Lower lobe of right lung (tissue), 2 donors: ENCODE results near the gene ISLR2. TPM values are rescaled to one million over a fixed set of nuclear protein-coding genes. Genes with fewer than 3 reads are reported as not detected.

Experiments
- ATAC-seq, 2 donors: fragments of 200-7000 bp; cut with Tn5 transposase; one replicate each; pipeline ENCODE4 v1.9.1; 2020 to 2022; ENCODE audit warnings: mild to moderate bottlenecking in 2 of 2, moderate library complexity in 2 of 2
- DNase-seq: peaks from one replicate; pipeline ENCODE4 v3.0.0-alpha.2; 2020
- H3K27ac ChIP-seq: fragments of 200-600 bp; one replicate; pipeline ENCODE4 v1.8.0; 2022
- H3K27me3 ChIP-seq: fragments of 200-600 bp; one replicate; pipeline ENCODE4 v1.8.0; 2022; ENCODE audit warnings: low read depth
- H3K36me3 ChIP-seq: fragments of 200-600 bp; one replicate; pipeline ENCODE4 v1.8.0; 2022; ENCODE audit warnings: mild to moderate bottlenecking
- H3K4me1 ChIP-seq: fragments of 200-600 bp; one replicate; pipeline ENCODE4 v1.8.0; 2022
- H3K4me3 ChIP-seq: fragments of 200-600 bp; one replicate; pipeline ENCODE4 v1.8.0; 2022; ENCODE audit warnings: mild to moderate bottlenecking
- H3K9me3 ChIP-seq: fragments of 200-600 bp; one replicate; pipeline ENCODE4 v1.8.0; 2022
- CTCF ChIP-seq: fragments of 200-600 bp; IDR thresholded peaks from one replicate; pipeline ENCODE4 v1.8.0; 2022; ENCODE audit warnings: antibody characterized with exemption, mild to moderate bottlenecking
- intact Hi-C: fragments of 100-400 bp; cut with DNase I; formaldehyde crosslinking; loops from one replicate; pipeline ENCODE4 v1.11.0; 2022
- total RNA-seq: library from RNA; stranded (reverse); fragmentation: NEBNext Ultra II Directional; extraction: Animal tissue kit (Norgen Biotek cat#: 25700); gene quantifications from one replicate; pipeline ENCODE4 v1.2.1, GENCODE V29; 2021
- donor health status: DM: no; HTN: yes; CAD: no; lungs with severe emphysema.

Gene ISLR2
- total RNA-seq, 1 donor from 2014 or later: 1.2 TPM

GRCh38 chr15:74128785-74129585 lies 1.4 kb upstream of the ISLR2 start:
- no peak for ATAC-seq
- intact Hi-C loops: loop anchor here (5.0 kb wide), 1 partner anchor 178 kb away; no protein-coding TSS in a partner anchor
- DNase-seq: no peak
- Histone ChIP-seq H3K36me3 (no peaks in the 10 kb centered on the region), H3K4me1 (peaks cover 35% of the 10 kb centered on the region), H3K9me3 (no peaks in the 10 kb centered on the region), H3K27me3 (peaks cover 86% of the 10 kb centered on the region), H3K27ac (no peak overlapping the region), H3K4me3 (peak overlapping the region; percentile 46)
- no peak for TF ChIP-seq CTCF

- H3K4me1 ChIP-seq: peaks cover 35% of the 10 kb centered on the region
- H3K4me3 ChIP-seq: peak overlapping the region; percentile 46
- no peaks in the 10 kb centered on the region for H3K36me3 ChIP-seq
- ATAC-seq (no peak), DNase-seq (no peak)
- H3K27ac ChIP-seq: no peak overlapping the region
- intact Hi-C loops: loop anchor here (5.0 kb wide), 1 partner anchor 178 kb away; no protein-coding TSS in a partner anchor
- TF ChIP-seq CTCF: no peak
- H3K27me3 ChIP-seq: peaks cover 86% of the 10 kb centered on the region
- H3K9me3 ChIP-seq: no peaks in the 10 kb centered on the region
Measured at GRCh38 chr15:74129586-74130154, 716 bp upstream of the ISLR2 start.

GRCh38 chr15:74130849-74131627 lies 652 bp downstream of the ISLR2 start:
- intact Hi-C loops: no loop called here
- H3K4me3 ChIP-seq: no peak overlapping the region
- peaks cover 41% of the 10 kb centered on the region for H3K4me1 ChIP-seq
- H3K9me3 ChIP-seq: no peaks in the 10 kb centered on the region
- no peak for TF ChIP-seq CTCF
- no peaks in the 10 kb centered on the region for H3K36me3 ChIP-seq
- DNase-seq (no peak), ATAC-seq (no peak)
- no peak overlapping the region for H3K27ac ChIP-seq
- H3K27me3 ChIP-seq: peaks cover 88% of the 10 kb centered on the region

- H3K36me3 ChIP-seq: no peaks in the 10 kb centered on the region
- intact Hi-C loops: no loop called here
- no peak for TF ChIP-seq CTCF
- no peaks in the 10 kb centered on the region for H3K9me3 ChIP-seq
- H3K4me1 ChIP-seq: peaks cover 46% of the 10 kb centered on the region
- H3K4me3 ChIP-seq: no peak overlapping the region
- ATAC-seq (no peak), DNase-seq (no peak)
- H3K27ac ChIP-seq: no peak overlapping the region
- peaks cover 94% of the 10 kb centered on the region for H3K27me3 ChIP-seq
Measured at GRCh38 chr15:74131628-74132413, 1.4 kb downstream of the ISLR2 start.
